ENCODE measurements around the gene NOTCH1.

The NOTCH1 gene

GRCh38 chr9:136496801-136497620 lies 48.8 kb downstream of the NOTCH1 start:
- Histone ChIP-seq H3K9ac (ENCODE audit: low read length) (no peak overlapping the region), H3K27me3 (ENCODE audit: low read depth, low read length) (no peaks in the 10 kb centered on the region), H2AFZ (ENCODE audit: low read depth, low read length) (no peak overlapping the region), H3K4me1 (ENCODE audit: low read length) (peaks cover 11% of the 10 kb centered on the region; the same call in 1 of the 2 replicates), H3K36me3 (replicated peaks; ENCODE audit: low read depth, low read length) (peaks cover 40% of the 10 kb centered on the region), H4K20me1 (ENCODE audit: insufficient read depth, low read length) (peaks cover 4% of the 10 kb centered on the region; the same call in 1 of the 2 replicates), H3K27ac (ENCODE audit: low read length) (no peak overlapping the region), H3K4me3 (ENCODE audit: low read length) (no peak overlapping the region), H3K9me3 (ENCODE audit: insufficient read depth, low read length) (no peaks in the 10 kb centered on the region), H3K79me2 (ENCODE audit: low read length) (no peaks in the 10 kb centered on the region), H3K4me2 (ENCODE audit: low read length) (no peak overlapping the region)
- TF ChIP-seq EZH2phosphoT487 (IDR thresholded peaks at IDR 0.05; ENCODE audit: low read depth) (no peak), CTCF (IDR thresholded peaks at IDR 0.05; ENCODE audit: low read depth, low read length) (no peak)

GRCh38 chr9:136496181-136496580 lies 49.7 kb downstream of the NOTCH1 start:
- H3K36me3 ChIP-seq (replicated peaks; ENCODE audit: low read depth, low read length) = peaks cover 36% of the 10 kb centered on the region
- H4K20me1 ChIP-seq (ENCODE audit: insufficient read depth, low read length) = peaks cover 4% of the 10 kb centered on the region; the same call in 1 of the 2 replicates

GRCh38 chr9:136495238-136495800 lies 50.5 kb downstream of the NOTCH1 start:
- Histone ChIP-seq H3K9ac (ENCODE audit: low read length) (no peak overlapping the region), H3K27me3 (ENCODE audit: low read depth, low read length) (no peaks in the 10 kb centered on the region), H3K79me2 (ENCODE audit: low read length) (no peaks in the 10 kb centered on the region), H4K20me1 (ENCODE audit: insufficient read depth, low read length) (peaks cover 2% of the 10 kb centered on the region; the same call in 1 of the 2 replicates), H3K27ac (ENCODE audit: low read length) (no peak overlapping the region), H3K4me2 (ENCODE audit: low read length) (no peak overlapping the region), H3K4me1 (ENCODE audit: low read length) (peaks cover 10% of the 10 kb centered on the region; the same call in 1 of the 2 replicates), H2AFZ (ENCODE audit: low read depth, low read length) (no peak overlapping the region), H3K4me3 (ENCODE audit: low read length) (no peak overlapping the region), H3K36me3 (replicated peaks; ENCODE audit: low read depth, low read length) (peaks cover 29% of the 10 kb centered on the region), H3K9me3 (ENCODE audit: insufficient read depth, low read length) (no peaks in the 10 kb centered on the region)
- TF ChIP-seq EZH2phosphoT487 (IDR thresholded peaks at IDR 0.05; ENCODE audit: low read depth) (no peak), CTCF (IDR thresholded peaks at IDR 0.05; ENCODE audit: low read depth, low read length) (no peak)

More at GRCh38 chr9:136496181-136496580, 49.7 kb downstream of the NOTCH1 start:
- no peaks in the 10 kb centered on the region for H3K27me3 ChIP-seq (ENCODE audit: low read depth, low read length)
- H3K27ac ChIP-seq (ENCODE audit: low read length) = no peak overlapping the region
- TF ChIP-seq CTCF (IDR thresholded peaks at IDR 0.05; ENCODE audit: low read depth, low read length) = no peak
- no peak for TF ChIP-seq EZH2phosphoT487 (IDR thresholded peaks at IDR 0.05; ENCODE audit: low read depth)
- H3K4me1 ChIP-seq (ENCODE audit: low read length) = peaks cover 11% of the 10 kb centered on the region; the same call in 1 of the 2 replicates
- no peak overlapping the region for H3K4me2 ChIP-seq (ENCODE audit: low read length)
- H2AFZ ChIP-seq (ENCODE audit: low read depth, low read length) = no peak overlapping the region
- H3K4me3 ChIP-seq (ENCODE audit: low read length) = no peak overlapping the region
- no peaks in the 10 kb centered on the region for H3K9me3 ChIP-seq (ENCODE audit: insufficient read depth, low read length)
- no peak overlapping the region for H3K9ac ChIP-seq (ENCODE audit: low read length)
- H3K79me2 ChIP-seq (ENCODE audit: low read length) = no peaks in the 10 kb centered on the region

GRCh38 chr9:136494531-136495215 lies 51.2 kb downstream of the NOTCH1 start:
- no peak overlapping the region for H2AFZ ChIP-seq (ENCODE audit: low read depth, low read length)
- no peaks in the 10 kb centered on the region for H4K20me1 ChIP-seq (ENCODE audit: insufficient read depth, low read length)
- H3K27ac ChIP-seq (ENCODE audit: low read length) = no peak overlapping the region
- peaks cover 29% of the 10 kb centered on the region for H3K36me3 ChIP-seq (replicated peaks; ENCODE audit: low read depth, low read length)
- no peak overlapping the region for H3K4me3 ChIP-seq (ENCODE audit: low read length)
- H3K79me2 ChIP-seq (ENCODE audit: low read length) = no peaks in the 10 kb centered on the region
- no peak overlapping the region for H3K4me2 ChIP-seq (ENCODE audit: low read length)
- H3K9ac ChIP-seq (ENCODE audit: low read length) = no peak overlapping the region
- TF ChIP-seq EZH2phosphoT487 (IDR thresholded peaks at IDR 0.05; ENCODE audit: low read depth) = no peak
- no peak for TF ChIP-seq CTCF (IDR thresholded peaks at IDR 0.05; ENCODE audit: low read depth, low read length)
- no peaks in the 10 kb centered on the region for H3K9me3 ChIP-seq (ENCODE audit: insufficient read depth, low read length)
- no peaks in the 10 kb centered on the region for H3K27me3 ChIP-seq (ENCODE audit: low read depth, low read length)
- H3K4me1 ChIP-seq (ENCODE audit: low read length) = peaks cover 3% of the 10 kb centered on the region; the same call in 1 of the 2 replicates
